Epithelial cell of prostate (primary cell): ENCODE measurements around the gene CALHM1.
"Not testable (repeated sequence)": the region's sequence is repeated elsewhere in the genome, so short reads cannot be mapped to it uniquely, and the experiment has no call there.

Source experiments
- DNase-seq: peaks from one replicate; pipeline ENCODE4 v3.0.0-alpha.2; 2011; ENCODE audit warnings: low read depth, low spot score
- H3K27ac ChIP-seq: fragments of 450-650 bp; 2 replicates; pipeline ENCODE4 v1.5.1; 2017; ENCODE audit warnings: mild to moderate bottlenecking

The CALHM1 gene

DNA sequence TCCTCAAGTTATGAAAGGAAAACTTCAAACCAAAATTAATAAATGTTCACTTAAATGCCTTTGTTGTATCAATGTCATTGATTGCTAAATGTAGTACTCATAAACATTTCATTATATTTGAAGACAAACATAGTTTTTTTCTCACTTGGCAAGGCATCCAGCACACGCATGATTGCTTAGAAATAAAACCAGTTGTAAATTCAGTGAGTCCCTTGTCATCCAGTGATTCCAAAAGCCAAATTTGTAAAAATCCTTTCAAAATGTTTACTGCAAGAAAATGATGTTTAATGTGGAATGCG, 28.7 kb upstream of the CALHM1 start:
- DNase-seq, result no peak
- no peak overlapping the region for H3K27ac ChIP-seq

DNA sequence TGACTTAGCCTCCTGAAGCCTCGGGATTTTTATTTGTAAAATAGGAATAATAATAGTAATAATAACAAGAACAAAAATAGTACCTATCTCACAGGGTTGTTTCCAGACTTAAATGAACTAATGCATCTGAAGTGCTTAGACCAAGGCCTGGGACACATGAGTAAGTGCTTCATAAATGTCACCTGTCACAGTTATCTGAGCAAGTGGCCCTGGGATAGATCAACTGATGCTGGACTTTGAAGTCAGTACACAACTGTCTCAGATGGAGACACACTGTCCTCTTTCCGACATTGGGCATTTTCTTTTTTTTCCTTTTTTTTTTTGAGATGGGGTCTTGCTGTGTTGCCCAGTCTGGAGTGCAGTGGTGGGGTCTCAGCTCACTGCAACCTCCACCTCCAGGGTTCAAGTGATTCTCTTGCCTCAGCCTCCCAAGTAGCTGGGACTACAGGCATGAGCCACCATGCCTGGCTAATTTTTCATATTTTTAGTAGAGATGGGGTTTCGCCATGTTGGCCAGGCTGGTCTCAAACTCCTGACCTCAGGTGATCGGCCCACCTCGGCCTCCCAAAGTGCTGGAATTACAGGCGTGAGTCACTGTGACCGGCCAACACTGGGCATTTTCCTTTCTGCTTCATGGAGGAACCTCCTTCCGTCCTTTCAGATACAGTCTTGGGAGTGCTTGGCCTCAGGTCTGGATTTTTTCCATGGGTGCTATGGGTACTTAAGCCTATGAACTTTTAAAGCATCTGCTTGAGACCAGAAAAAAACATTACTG, 28.1 kb upstream of the CALHM1 start:
- not testable (repeated sequence) for H3K27ac ChIP-seq, DNase-seq

DNA sequence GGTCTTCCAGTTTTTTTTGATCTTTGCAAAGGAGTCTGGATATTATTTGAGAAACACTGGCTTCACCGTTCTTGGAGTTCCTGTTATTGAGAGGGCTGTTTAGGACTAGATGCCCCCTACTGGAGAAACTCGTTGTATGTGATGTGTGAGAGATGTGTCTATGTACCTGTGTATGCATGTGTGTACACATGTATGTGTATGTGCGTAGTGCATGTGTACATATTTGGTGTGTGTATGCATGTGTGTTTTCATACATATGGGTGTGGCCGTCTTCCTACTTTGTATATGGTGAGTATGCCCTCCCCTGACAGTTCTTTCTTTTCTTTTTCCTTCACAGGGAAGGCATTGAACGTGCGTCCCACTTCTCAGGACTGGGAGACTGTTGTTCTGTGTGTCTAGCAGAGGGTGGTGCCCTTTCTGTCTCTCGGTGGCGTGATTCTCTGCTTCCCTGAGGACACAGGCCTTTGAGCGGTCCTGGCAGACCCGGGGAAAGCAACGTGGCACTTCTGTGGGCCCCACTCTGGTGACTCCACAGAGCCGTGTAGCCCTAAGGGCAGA, 23.4 kb upstream of the CALHM1 start:
- no peak overlapping the region for H3K27ac ChIP-seq
- no peak for DNase-seq

DNA sequence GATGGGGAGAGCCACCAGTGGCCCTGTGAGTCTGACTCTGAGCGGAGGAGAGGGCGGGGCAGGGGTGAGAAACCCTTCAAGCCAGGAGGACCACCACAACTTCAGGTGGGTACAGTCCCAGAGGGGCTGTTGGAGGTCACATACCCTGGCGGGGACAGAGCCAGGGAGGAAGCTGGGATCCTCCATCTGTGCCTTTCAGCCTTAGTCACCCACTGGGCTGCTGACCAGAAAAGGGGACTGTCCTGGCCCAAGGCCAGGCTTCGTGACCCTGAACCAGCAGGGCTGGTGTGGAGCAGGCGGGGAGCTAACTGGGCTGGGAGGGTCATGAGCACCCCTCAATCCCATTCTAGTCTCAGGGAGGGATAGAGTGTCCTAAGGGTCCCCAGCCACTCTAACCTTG, 21.8 kb upstream of the CALHM1 start:
- no peak for DNase-seq
- no peak overlapping the region for H3K27ac ChIP-seq

DNA sequence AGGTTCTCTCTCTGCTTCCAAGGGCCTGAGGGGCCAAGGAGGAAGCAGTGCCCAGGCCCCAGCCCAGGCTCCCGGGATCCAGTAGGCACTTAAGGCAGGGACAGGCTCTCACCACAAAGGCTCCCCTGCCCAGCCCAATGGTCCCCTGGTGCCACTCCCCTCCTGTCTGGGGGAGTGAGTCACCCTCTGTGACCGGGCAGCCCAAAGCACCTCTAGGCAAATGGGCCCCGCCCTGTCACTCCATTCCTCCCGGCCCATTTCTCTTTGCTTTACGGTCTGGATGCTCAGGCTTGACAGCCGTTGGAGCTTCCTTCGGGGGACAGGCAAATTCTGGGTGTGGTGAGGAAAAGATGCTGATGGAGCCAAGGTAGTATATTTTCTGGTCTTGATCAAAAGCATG, 20.4 kb upstream of the CALHM1 start, which contains the start of gene CALHM3:
CALHM3 (minus strand) TSS at position 106 of the 400 bp plus-strand sequence. CDS start 208 bp downstream, outside the sequence.
- no peak within 1 kb of the TSS for H3K27ac ChIP-seq

DNA sequence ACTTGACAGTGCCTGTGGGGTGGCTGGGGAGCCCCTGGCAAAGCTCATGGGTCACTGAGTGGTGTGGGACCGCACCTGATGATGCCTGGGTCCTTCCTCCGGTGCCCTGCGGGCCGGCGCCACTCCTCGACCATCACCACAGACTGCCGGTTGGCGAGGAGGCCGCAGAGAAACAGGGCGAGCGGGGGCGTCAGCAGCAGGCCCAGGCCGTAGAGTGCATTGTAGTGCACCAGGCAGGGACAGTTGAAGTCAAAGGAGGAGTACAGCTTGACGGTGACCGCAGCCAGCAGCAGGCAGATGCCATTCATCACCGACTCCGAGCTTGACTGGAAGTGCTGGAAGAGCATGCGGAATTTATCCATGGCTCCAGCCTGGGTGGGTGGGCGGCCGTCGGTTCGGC, 20.0 kb upstream of the CALHM1 start:
- no peak for DNase-seq
- no peak overlapping the region for H3K27ac ChIP-seq

More for the DNA sequence above, 20.4 kb upstream of the CALHM1 start, which contains the start of gene CALHM3:
- no peak for DNase-seq

DNA sequence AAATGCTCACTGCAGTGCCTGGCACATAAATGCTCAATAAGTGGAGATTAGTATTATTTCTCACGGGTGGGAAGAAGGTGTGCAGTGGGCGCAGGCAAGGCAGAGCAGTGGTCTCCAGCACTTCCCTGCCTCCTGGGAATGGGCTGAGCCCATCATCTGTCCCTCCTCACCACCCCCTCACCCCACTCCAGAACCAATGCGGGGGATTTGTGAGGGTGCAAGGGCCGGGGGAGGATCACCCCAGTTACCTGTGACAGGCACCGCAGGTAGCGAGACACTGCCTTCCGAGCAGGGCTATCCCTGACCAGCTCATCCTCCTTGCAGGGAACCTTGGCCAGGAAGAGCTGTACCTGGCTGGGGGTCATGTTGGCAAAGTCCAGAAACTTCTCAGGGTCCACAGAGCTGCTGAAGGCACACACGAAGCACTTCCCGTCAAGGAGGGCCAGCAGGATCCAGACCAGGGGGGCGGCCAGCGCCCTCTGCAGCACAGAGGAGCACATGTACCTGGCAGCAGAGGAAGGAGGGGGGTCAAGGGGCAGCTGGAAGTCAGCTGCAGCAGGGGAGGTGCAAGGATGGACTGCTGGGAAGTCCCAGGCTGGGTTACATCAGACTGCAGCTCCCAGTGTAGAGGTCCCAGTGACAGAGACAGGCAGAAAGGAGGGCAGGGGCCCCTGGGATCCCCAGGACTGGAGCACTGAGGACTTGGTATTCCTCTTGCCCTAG, 17.5 kb upstream of the CALHM1 start:
- DNase-seq, result no peak
- no peak overlapping the region for H3K27ac ChIP-seq

DNA sequence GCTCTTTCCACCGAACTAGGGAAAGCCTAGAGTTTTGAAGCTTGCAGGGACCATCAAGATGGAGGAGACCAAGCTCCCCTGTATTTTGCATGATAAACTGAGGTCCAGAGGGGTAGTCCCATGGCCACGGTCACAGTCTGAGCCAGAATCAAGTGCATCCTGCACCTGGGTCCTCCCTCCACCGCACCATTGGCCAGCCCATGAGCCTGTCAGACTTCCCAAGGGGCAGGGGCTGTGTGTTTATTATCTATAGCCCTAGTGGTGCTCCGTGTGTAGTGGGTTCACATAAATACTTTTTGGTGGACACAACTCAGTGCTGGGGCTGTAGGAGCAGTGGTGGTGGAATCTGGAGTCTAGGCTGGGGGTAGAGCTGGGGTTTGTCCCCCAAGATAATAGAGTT, 16.7 kb upstream of the CALHM1 start:
- no peak overlapping the region for H3K27ac ChIP-seq
- no peak for DNase-seq

DNA sequence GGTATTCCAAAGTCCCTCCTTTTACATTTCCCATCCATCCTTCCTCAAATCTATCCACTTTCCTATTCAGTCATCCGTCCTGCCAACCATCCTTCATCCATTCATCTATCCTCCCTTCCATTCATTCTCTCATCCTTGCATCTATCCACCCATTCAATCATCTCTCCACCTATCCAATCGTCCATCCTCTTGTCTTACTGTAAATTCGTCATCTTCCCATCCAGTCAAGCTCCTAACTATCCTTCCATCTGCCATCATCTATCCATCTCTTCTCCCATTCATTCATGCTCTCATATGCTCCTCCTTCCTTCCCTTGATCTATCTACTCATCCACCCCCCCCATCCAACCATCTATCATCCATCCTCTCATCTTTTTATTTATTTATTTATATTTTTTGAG, 15.4 kb upstream of the CALHM1 start:
- H3K27ac ChIP-seq, result no peak overlapping the region
- no peak for DNase-seq

DNA sequence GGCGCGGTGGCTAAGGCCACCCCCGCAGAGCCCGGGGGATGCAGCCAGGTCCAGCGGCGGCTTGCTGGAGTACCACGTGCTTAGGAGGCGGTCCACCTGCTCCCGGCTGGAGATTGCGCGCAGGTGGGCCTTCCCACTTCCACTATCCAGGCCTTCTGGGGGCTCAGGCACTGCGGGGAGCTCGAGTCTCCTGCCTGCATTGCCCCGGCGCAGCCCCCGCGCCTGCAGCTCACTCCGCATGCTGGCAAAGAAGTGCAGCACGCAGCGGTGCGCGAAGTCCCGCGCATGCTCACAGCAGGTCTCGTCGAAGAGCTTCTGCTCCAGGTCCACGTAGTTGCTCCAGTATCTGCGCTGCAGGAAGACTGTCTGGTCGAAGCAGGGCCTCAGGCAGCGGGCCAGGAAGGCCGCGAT, 14.6 kb upstream of the CALHM1 start:
- no peak for DNase-seq
- H3K27ac ChIP-seq, result no peak overlapping the region

DNA sequence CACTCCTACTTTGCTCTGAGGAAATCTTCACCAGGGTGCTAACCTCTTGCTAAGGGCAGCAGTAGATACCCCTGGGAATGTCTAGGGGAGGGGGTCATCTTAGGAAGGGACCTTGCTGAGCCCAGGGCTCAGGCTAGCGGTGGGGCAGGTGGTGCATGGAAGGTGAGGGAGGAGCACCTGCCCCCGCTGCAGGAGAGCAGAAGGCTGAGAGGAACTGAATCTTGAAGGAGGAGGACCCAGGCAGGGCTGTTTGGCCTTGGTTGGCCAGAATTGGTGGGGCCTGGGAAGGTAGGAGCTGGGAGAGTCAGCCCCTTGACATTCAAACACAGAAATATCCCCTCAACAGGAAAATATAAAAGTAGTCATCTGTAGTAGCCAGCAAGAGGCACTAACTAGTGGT, 13.3 kb upstream of the CALHM1 start:
- DNase-seq, result no peak
- no peak overlapping the region for H3K27ac ChIP-seq

DNA sequence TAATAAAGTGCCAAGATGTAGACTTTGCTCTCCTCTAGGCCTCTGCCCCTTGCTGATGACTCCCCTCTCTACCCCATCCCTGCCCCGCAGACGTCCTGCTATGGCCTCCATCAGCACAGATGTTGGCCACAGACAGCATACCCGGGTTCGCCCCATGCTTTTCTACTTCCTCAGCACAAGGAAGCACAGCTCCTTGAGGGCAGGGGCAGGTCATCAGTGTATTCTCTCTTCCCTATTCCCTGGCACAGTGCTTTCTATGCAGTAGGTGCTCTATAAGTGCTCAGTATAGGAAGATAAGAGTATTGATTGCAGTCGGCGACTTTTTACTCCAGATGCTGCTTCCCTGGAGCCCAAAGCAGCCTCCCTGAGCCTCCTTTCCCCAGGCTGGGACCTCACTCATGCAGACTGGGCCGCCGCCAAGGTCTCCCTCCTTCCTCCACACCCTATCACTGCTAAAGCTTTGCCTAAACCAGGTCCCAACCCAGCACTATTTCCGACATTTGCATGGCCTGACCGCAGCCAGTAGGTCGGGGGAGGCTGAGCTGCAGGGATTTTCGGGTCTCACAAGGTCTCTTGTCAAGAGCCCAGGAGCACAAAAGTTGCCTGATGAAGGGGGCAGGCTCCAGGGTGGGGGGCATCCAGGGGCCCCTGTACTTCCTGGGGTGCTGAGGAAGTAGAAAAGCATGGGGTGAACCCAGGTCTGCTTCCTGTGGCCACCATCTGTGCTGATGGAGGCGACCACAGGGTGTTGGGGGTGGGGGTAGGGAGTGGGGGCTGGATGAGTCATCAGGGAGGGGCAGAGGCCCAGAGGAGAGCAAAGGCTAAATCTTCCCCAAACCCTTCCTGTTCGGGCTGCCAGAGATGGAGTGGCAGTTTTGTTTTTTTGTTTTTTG, 12.3 kb upstream of the CALHM1 start:
- H3K27ac ChIP-seq, result no peak overlapping the region
- DNase-seq, result no peak

DNA sequence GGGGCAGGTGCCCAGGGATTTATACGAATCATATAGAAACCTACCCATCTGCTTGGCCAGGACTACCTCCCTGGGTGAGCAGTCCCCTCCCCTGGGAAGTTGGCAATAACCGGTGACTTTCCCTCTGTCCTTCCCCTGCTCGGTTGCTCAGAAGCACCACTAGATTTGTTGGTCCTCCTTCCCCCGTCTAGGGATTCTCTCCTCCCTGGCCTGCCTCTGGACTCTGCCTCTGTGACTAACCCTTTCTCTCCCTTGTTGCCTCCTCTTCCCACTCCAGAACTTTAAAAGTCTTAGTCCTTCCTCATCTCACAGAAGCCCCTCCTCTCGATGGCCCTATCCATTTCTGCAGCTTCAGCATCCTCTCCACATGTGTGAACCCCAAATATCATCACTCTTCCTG, 10.5 kb upstream of the CALHM1 start:
- H3K27ac ChIP-seq, result no peak overlapping the region
- DNase-seq, result no peak

DNA sequence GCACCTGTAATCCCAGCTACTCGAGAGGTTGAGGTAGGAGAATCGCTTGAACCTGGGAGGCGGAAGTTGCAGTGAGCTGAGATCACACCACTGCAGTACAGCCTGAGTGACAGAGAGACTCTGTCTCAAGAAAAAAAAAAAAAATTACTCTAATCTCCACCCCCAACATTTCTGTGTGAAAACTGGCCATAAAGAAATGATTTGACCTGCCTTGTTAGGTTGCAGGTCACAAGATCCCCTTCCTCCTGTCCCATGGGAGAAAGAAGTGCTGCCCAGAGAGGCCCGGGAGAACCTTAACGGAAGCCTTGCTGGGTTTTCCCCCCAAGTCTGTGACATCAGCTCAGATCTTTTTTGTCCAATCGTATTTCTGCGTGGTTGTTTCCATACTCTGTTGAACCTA, 8.7 kb upstream of the CALHM1 start:
- no peak overlapping the region for H3K27ac ChIP-seq
- DNase-seq, result no peak

DNA sequence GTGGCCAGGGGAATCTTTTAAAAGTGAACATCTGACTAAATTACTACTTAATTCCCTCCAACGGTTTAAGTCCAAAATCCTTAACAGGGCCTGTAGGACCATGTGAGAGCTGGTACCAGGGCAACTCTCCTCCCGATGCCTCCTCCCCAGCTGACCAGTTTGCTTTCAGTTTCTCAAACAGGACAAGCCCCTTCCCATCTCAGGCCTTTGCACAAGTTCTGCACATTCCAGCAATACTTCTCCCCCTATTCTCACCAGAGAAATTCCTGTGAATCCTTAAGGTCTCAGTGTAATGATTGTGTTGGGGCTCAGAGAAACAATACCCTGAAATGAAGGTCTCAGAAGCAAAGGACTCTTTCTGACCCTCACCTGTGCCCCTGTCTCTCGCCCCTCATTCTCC, 8.0 kb upstream of the CALHM1 start:
- H3K27ac ChIP-seq, result no peak overlapping the region
- DNase-seq, result no peak

DNA sequence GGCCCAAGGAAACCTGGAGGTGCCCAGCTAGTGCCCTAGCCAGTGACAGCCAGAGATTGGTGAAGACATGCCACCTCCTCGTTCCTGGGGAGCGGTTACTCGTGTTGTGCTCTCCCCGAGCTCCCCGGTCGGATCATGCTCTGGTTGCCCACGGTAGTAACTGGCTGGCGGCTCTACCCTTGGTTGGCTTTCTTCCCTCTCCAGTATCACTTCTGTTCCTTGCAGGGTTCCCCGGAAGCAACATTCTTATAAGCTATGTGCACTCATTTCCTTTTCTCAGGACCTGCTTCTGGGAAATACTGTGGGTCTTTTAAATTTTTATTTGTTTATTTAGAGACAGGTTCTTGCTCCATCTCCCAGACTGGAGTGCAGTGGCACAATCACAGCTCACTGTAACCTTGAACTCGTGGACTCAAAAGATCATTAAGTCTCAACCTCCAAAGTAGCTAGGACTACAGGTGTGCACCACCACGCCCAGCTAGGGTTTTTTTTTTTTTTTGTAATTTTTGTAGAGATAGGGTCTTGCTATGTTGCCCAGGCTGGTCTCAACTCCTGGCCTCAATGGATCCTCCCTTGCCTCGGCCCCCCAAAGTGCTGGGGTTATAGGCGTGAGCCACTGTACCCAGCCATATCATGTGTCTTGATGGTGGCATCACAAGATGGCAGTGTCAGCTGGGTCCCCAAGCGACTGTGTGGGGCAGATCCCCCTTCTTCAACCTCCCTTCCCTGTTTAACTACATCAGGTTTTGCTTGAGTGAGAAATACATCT, 6.9 kb upstream of the CALHM1 start:
- DNase-seq, result no peak
- no peak overlapping the region for H3K27ac ChIP-seq

DNA sequence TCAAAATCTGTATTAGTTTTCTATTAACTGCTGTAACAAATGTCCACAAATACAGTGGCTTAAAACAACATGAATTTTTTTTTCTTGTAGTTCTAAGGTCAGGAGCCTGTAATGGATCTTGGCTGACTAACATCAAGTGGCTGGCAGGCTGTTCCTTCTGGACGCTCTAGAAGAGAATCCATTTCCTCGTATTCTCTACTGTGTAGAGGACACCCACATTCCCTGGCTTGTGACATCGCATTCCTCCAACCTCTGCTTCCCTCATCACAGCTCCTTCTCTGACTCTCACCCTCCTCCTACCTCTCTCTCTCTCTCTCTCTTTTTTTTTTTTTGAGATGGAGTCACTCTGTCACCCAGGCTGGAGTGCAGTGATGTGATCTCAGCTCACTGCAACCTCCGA, 4.8 kb upstream of the CALHM1 start:
- no peak overlapping the region for H3K27ac ChIP-seq
- DNase-seq, result no peak

DNA sequence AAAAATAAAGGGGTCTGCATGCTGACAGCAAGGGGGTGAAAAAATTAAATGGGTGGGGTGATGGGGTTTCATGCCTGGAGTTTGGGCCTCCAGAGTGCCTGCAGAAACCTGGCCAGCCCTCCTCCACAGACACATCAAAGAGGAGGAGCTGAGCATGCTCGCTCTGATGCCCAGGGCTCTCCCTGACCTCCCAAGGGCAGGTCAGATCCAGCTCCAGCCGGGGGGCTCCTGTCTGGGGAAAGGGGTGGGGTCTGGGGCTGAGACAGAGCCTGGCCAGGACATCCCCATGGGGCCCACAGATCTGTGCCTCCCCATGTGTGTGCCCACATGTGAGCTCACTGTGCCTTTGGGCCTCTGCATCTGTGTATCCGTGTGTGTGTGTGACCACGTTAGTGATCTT, 915 bp upstream of the CALHM1 start:
- no peak for DNase-seq
- H3K27ac ChIP-seq, result no peak overlapping the region

DNA sequence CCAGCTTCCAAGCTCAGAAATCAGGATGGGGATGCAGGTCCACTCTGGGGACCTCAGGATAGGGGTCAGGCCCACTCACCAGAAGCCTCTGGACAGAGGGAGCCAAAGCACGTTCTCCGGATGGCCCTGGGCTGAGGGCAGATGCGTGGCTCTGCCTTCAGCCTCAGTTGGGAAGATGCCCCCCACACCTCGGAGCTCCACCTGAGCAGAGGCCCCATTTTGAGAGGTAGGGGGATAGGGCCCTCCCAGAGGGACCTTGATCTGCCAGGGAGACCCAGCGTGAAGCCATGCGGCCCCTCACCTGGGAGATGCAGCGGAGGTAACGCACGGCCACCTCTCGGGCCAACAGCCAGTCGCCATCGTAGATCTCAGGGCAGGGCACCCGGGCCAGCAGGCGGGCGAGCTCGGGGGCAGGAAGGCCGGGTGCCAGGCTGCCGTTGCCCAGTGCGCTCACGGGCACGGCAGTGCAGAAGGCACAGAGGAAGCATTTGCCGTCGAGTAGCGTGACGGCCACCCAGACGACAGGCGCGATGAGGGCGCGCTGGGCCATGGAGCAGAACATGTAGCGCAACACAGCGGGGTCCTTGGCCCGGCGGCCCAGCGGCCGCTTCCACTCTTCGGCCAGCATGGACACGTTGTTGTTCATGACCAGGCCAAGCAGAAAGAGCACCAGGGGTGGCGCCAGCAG, 660 bp downstream of the CALHM1 start:
- H3K27ac ChIP-seq, result no peak overlapping the region
- no peak for DNase-seq
